ENCODE data around the gene CCDC144A. TPM values are rescaled to one million over a fixed set of nuclear protein-coding genes. Genes with fewer than 3 reads are reported as not detected.
A peak's percentile ranks its signal among the peaks of the same experiment; 100 is the strongest.
"Not testable (repeated sequence)": the region's sequence is repeated elsewhere in the genome, so short reads cannot be mapped to it uniquely, and the experiment has no call there.

CCDC144A gene
- total RNA-seq, 2 experiments from 2014 or later, result 0.56 to 3.9 TPM

GRCh38 chr17:16686019-16686418 is 4.0 kb upstream of the CCDC144A start:
- H3K36me3 Mint-ChIP-seq; H3K4me1 Mint-ChIP-seq; CTCF ChIA-PET; ATAC-seq; DNase-seq; H3K27ac Mint-ChIP-seq; H3K4me3 Mint-ChIP-seq; H3K9me3 Mint-ChIP-seq (ENCODE audit: low read depth): not testable (repeated sequence)
- peaks cover 21% of the 10 kb centered on the region for H3K27me3 Mint-ChIP-seq

GRCh38 chr17:16687151-16687550 is 2.9 kb upstream of the CCDC144A start:
- CTCF ChIA-PET, result not testable (repeated sequence)

GRCh38 chr17:16690447-16690846 is 406 bp downstream of the CCDC144A start:
- not testable (repeated sequence) for H3K27ac Mint-ChIP-seq; H3K9me3 Mint-ChIP-seq (ENCODE audit: low read depth); H3K36me3 Mint-ChIP-seq; DNase-seq; H3K27me3 Mint-ChIP-seq; H3K4me1 Mint-ChIP-seq
- H3K4me3 Mint-ChIP-seq, result peak overlapping the region; percentile 36
- CTCF ChIA-PET, result interaction anchor here (1.0 to 1.4 kb wide), 3 partner anchors 101 to 252 kb away, joined by 3 to 5 read pairs (median 3); no protein-coding TSS in a partner anchor
- peak; percentile 63 for ATAC-seq

More at GRCh38 chr17:16687151-16687550, 2.9 kb upstream of the CCDC144A start:
- not testable (repeated sequence) for H3K27ac Mint-ChIP-seq; DNase-seq; H3K4me3 Mint-ChIP-seq; H3K36me3 Mint-ChIP-seq; ATAC-seq; H3K4me1 Mint-ChIP-seq; H3K9me3 Mint-ChIP-seq (ENCODE audit: low read depth)
- H3K27me3 Mint-ChIP-seq, result peaks cover 18% of the 10 kb centered on the region

GRCh38 chr17:16697603-16698002 is 7.6 kb downstream of the CCDC144A start:
- H3K36me3 Mint-ChIP-seq, H3K27ac Mint-ChIP-seq: not testable (repeated sequence)

GRCh38 chr17:16745492-16746203 is 55.6 kb downstream of the CCDC144A start:
- CTCF ChIA-PET; H3K36me3 Mint-ChIP-seq; H3K27ac Mint-ChIP-seq; H3K4me1 Mint-ChIP-seq; ATAC-seq; H3K4me3 Mint-ChIP-seq; DNase-seq; H3K9me3 Mint-ChIP-seq (ENCODE audit: low read depth): not testable (repeated sequence)
- peaks cover 37% of the 10 kb centered on the region for H3K27me3 Mint-ChIP-seq

More at GRCh38 chr17:16697603-16698002, 7.6 kb downstream of the CCDC144A start:
- H3K4me3 Mint-ChIP-seq; DNase-seq; H3K9me3 Mint-ChIP-seq (ENCODE audit: low read depth); ATAC-seq; H3K4me1 Mint-ChIP-seq; H3K27me3 Mint-ChIP-seq; CTCF ChIA-PET: not testable (repeated sequence)

- CTCF ChIA-PET; H3K36me3 Mint-ChIP-seq; DNase-seq; H3K4me3 Mint-ChIP-seq; H3K9me3 Mint-ChIP-seq (ENCODE audit: low read depth); H3K27ac Mint-ChIP-seq; H3K4me1 Mint-ChIP-seq: not testable (repeated sequence)
- H3K27me3 Mint-ChIP-seq, result peaks cover 39% of the 10 kb centered on the region
- peak; percentile 64 for ATAC-seq
Observed at GRCh38 chr17:16746571-16746970, 56.5 kb downstream of the CCDC144A start.

- H3K36me3 Mint-ChIP-seq; H3K9me3 Mint-ChIP-seq (ENCODE audit: low read depth); DNase-seq; H3K27ac Mint-ChIP-seq; H3K4me1 Mint-ChIP-seq; ATAC-seq; H3K4me3 Mint-ChIP-seq; CTCF ChIA-PET: not testable (repeated sequence)
- peaks cover 29% of the 10 kb centered on the region for H3K27me3 Mint-ChIP-seq
Observed at GRCh38 chr17:16750515-16750914, 60.5 kb downstream of the CCDC144A start.

- H3K36me3 Mint-ChIP-seq; ATAC-seq; H3K4me3 Mint-ChIP-seq; H3K4me1 Mint-ChIP-seq; CTCF ChIA-PET; DNase-seq; H3K9me3 Mint-ChIP-seq (ENCODE audit: low read depth); H3K27ac Mint-ChIP-seq: not testable (repeated sequence)
- H3K27me3 Mint-ChIP-seq, result peaks cover 21% of the 10 kb centered on the region
Observed at GRCh38 chr17:16751224-16751923, 61.3 kb downstream of the CCDC144A start.

GRCh38 chr17:16751924-16752287 is 61.9 kb downstream of the CCDC144A start:
- H3K9me3 Mint-ChIP-seq (ENCODE audit: low read depth); H3K36me3 Mint-ChIP-seq; H3K4me1 Mint-ChIP-seq; H3K4me3 Mint-ChIP-seq; H3K27ac Mint-ChIP-seq; DNase-seq; CTCF ChIA-PET; ATAC-seq: not testable (repeated sequence)
- H3K27me3 Mint-ChIP-seq, result peaks cover 19% of the 10 kb centered on the region

GRCh38 chr17:16757520-16757919 is 67.5 kb downstream of the CCDC144A start:
- H3K27me3 Mint-ChIP-seq; H3K27ac Mint-ChIP-seq; CTCF ChIA-PET; DNase-seq; H3K4me1 Mint-ChIP-seq; H3K36me3 Mint-ChIP-seq; H3K4me3 Mint-ChIP-seq; ATAC-seq; H3K9me3 Mint-ChIP-seq (ENCODE audit: low read depth): not testable (repeated sequence)

- H3K27ac Mint-ChIP-seq; H3K27me3 Mint-ChIP-seq; H3K9me3 Mint-ChIP-seq (ENCODE audit: low read depth); ATAC-seq; DNase-seq; CTCF ChIA-PET; H3K4me3 Mint-ChIP-seq; H3K4me1 Mint-ChIP-seq; H3K36me3 Mint-ChIP-seq: not testable (repeated sequence)
Observed at GRCh38 chr17:16758177-16758576, 68.1 kb downstream of the CCDC144A start.

GRCh38 chr17:16768290-16769175 is 78.5 kb downstream of the CCDC144A start:
- H3K36me3 Mint-ChIP-seq; H3K27ac Mint-ChIP-seq; H3K4me1 Mint-ChIP-seq; CTCF ChIA-PET; DNase-seq; ATAC-seq; H3K9me3 Mint-ChIP-seq (ENCODE audit: low read depth); H3K27me3 Mint-ChIP-seq; H3K4me3 Mint-ChIP-seq: not testable (repeated sequence)

- H3K4me1 Mint-ChIP-seq; H3K36me3 Mint-ChIP-seq; DNase-seq; CTCF ChIA-PET; H3K27me3 Mint-ChIP-seq; H3K9me3 Mint-ChIP-seq (ENCODE audit: low read depth); H3K4me3 Mint-ChIP-seq; ATAC-seq; H3K27ac Mint-ChIP-seq: not testable (repeated sequence)
Observed at GRCh38 chr17:16772394-16773145, 82.5 kb downstream of the CCDC144A start.
